ENCODE measurements around the gene KCNK13.

- no peak for TF ChIP-seq RAD21 (IDR thresholded peaks at IDR 0.05; ENCODE audit: low read depth)
- TF ChIP-seq YY1 (IDR thresholded peaks at IDR 0.05; ENCODE audit: low read depth), result no peak
- TF ChIP-seq, protein P1, sequence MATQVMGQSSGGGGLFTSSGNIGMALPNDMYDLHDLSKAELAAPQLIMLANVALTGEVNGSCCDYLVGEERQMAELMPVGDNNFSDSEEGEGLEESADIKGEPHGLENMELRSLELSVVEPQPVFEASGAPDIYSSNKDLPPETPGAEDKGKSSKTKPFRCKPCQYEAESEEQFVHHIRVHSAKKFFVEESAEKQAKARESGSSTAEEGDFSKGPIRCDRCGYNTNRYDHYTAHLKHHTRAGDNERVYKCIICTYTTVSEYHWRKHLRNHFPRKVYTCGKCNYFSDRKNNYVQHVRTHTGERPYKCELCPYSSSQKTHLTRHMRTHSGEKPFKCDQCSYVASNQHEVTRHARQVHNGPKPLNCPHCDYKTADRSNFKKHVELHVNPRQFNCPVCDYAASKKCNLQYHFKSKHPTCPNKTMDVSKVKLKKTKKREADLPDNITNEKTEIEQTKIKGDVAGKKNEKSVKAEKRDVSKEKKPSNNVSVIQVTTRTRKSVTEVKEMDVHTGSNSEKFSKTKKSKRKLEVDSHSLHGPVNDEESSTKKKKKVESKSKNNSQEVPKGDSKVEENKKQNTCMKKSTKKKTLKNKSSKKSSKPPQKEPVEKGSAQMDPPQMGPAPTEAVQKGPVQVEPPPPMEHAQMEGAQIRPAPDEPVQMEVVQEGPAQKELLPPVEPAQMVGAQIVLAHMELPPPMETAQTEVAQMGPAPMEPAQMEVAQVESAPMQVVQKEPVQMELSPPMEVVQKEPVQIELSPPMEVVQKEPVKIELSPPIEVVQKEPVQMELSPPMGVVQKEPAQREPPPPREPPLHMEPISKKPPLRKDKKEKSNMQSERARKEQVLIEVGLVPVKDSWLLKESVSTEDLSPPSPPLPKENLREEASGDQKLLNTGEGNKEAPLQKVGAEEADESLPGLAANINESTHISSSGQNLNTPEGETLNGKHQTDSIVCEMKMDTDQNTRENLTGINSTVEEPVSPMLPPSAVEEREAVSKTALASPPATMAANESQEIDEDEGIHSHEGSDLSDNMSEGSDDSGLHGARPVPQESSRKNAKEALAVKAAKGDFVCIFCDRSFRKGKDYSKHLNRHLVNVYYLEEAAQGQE (IDR thresholded peaks at IDR 0.05; ENCODE audit: low read depth), result no peak
- no peak for TF ChIP-seq CREB1 (IDR thresholded peaks at IDR 0.05; ENCODE audit: low read depth)
- no peak for TF ChIP-seq TAF1 (IDR thresholded peaks at IDR 0.05; ENCODE audit: low read depth)
- no peak for TF ChIP-seq EP300 (IDR thresholded peaks at IDR 0.05; ENCODE audit: borderline replicate concordance)
- TF ChIP-seq ZBTB7A (IDR thresholded peaks at IDR 0.05; ENCODE audit: low read depth), result no peak
- no peak for TF ChIP-seq FOXM1 (IDR thresholded peaks at IDR 0.05; ENCODE audit: borderline replicate concordance, low read depth)
- no peak for TF ChIP-seq EGR1 (IDR thresholded peaks at IDR 0.05)
- TF ChIP-seq, protein P2, sequence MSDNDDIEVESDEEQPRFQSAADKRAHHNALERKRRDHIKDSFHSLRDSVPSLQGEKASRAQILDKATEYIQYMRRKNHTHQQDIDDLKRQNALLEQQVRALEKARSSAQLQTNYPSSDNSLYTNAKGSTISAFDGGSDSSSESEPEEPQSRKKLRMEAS (IDR thresholded peaks at IDR 0.05), result no peak
- TF ChIP-seq CEBPB (IDR thresholded peaks at IDR 0.05), result no peak
- TF ChIP-seq NFIC (IDR thresholded peaks at IDR 0.05), result no peak
- TF ChIP-seq TEAD4 (IDR thresholded peaks at IDR 0.05), result no peak
Observed at GRCh38 chr14:90019824-90020523, 41.8 kb upstream of the KCNK13 start.
